Measurements from ENCODE around the gene HLA-DRB5.
"Not testable (repeated sequence)": the region's sequence is repeated elsewhere in the genome, so short reads cannot be mapped to it uniquely, and the experiment has no call there.

DNA sequence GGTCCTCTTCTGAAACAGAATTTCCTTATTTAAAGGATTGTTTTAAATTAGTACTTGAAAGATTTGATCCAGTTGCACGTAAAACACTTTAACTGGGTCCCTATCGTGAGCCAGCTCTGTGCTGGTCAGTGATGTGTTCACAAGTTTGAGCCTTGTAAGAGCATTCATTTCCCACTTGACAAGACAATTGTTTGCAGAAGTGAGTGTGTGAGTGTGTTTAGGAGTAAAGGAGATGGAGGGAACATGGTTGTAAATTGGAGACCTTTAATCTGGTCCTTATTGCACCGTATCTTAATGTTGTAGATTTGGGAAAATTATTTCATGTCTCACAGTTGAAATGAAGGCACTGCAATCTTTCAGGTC lies 325 bp upstream of the HLA-DRB5 start:
- TF ChIP-seq, protein P1, sequence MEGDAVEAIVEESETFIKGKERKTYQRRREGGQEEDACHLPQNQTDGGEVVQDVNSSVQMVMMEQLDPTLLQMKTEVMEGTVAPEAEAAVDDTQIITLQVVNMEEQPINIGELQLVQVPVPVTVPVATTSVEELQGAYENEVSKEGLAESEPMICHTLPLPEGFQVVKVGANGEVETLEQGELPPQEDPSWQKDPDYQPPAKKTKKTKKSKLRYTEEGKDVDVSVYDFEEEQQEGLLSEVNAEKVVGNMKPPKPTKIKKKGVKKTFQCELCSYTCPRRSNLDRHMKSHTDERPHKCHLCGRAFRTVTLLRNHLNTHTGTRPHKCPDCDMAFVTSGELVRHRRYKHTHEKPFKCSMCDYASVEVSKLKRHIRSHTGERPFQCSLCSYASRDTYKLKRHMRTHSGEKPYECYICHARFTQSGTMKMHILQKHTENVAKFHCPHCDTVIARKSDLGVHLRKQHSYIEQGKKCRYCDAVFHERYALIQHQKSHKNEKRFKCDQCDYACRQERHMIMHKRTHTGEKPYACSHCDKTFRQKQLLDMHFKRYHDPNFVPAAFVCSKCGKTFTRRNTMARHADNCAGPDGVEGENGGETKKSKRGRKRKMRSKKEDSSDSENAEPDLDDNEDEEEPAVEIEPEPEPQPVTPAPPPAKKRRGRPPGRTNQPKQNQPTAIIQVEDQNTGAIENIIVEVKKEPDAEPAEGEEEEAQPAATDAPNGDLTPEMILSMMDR (IDR thresholded peaks at IDR 0.05; ENCODE audit: low read length): not testable (repeated sequence)
- TF ChIP-seq EZH2 (IDR thresholded peaks at IDR 0.05; ENCODE audit: borderline replicate concordance, low read length): not testable (repeated sequence)
